ENCODE measurements around the gene CDS1. TPM values are rescaled to one million over a fixed set of nuclear protein-coding genes. Genes with fewer than 3 reads are reported as not detected.

The CDS1 gene
- total RNA-seq, 1 experiment from 2014 or later: 16.1 TPM

DNA sequence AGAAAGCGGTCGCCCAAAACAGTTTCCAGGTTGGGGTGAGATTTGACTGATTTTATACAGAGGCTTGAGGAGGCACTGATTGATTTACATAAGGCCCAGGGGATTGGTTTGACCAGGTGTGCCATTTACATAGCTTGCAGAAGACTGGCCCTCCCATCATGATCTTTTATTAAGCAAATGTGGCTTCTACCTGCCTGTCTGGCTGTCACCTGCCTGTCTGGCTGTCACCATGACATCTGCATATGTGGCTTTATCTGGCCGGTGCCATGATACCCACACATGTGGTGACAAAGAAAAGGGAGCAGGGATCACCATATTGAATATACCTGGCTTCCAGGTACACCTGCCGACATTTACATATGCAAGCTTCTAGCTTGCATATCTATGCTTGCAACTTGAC lies 17.0 kb upstream of the CDS1 start:
- Histone ChIP-seq H3K4me1 (ENCODE audit: control insufficient read depth, insufficient read depth, low read length) (no peaks in the 10 kb centered on the region; the same call in 1 of the 2 replicates), H3K4me3 (ENCODE audit: low read depth in 2 of 2, low read length in 2 of 2) (no peak overlapping the region), H3K36me3 (ENCODE audit: control insufficient read depth, insufficient read depth, low read length) (no peaks in the 10 kb centered on the region), H3K9me3 (ENCODE audit: control insufficient read depth, insufficient read depth, low read depth, low read length) (no peaks in the 10 kb centered on the region), H3K27ac (ENCODE audit: low read length) (no peak overlapping the region), H3K27me3 (ENCODE audit: control insufficient read depth, insufficient read depth, low read length) (no peaks in the 10 kb centered on the region; the same call in 1 of the 2 replicates)
- ATAC-seq (no peak), DNase-seq (ENCODE audit: low read depth, low spot score) (no peak)
- ChIA-PET POLR2A (no interaction called here), CTCF (no interaction called here)
- TF ChIP-seq SIN3A (IDR thresholded peaks at IDR 0.05; ENCODE audit: borderline replicate concordance, insufficient read depth, low read depth, low read length): no peak
- TF ChIP-seq POLR2AphosphoS5 (IDR thresholded peaks at IDR 0.05; ENCODE audit: low read depth, low read length): no peak
- TF ChIP-seq CTCF (IDR thresholded peaks at IDR 0.05): no peak
- TF ChIP-seq TCF7L2 (IDR thresholded peaks at IDR 0.05; ENCODE audit: low read depth, low read length): no peak
- TF ChIP-seq, protein P1, sequence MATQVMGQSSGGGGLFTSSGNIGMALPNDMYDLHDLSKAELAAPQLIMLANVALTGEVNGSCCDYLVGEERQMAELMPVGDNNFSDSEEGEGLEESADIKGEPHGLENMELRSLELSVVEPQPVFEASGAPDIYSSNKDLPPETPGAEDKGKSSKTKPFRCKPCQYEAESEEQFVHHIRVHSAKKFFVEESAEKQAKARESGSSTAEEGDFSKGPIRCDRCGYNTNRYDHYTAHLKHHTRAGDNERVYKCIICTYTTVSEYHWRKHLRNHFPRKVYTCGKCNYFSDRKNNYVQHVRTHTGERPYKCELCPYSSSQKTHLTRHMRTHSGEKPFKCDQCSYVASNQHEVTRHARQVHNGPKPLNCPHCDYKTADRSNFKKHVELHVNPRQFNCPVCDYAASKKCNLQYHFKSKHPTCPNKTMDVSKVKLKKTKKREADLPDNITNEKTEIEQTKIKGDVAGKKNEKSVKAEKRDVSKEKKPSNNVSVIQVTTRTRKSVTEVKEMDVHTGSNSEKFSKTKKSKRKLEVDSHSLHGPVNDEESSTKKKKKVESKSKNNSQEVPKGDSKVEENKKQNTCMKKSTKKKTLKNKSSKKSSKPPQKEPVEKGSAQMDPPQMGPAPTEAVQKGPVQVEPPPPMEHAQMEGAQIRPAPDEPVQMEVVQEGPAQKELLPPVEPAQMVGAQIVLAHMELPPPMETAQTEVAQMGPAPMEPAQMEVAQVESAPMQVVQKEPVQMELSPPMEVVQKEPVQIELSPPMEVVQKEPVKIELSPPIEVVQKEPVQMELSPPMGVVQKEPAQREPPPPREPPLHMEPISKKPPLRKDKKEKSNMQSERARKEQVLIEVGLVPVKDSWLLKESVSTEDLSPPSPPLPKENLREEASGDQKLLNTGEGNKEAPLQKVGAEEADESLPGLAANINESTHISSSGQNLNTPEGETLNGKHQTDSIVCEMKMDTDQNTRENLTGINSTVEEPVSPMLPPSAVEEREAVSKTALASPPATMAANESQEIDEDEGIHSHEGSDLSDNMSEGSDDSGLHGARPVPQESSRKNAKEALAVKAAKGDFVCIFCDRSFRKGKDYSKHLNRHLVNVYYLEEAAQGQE (IDR thresholded peaks at IDR 0.05; ENCODE audit: insufficient read depth in 1 of 2, low read depth in 2 of 2, low read length in 1 of 2): no peak
- intact Hi-C loops (cut with micrococcal nuclease; ENCODE audit: unreplicated experiment): no loop called here
- no TSS peak for BruUV-seq (replicated peaks)
- in situ Hi-C loops (cut with HindIII; ENCODE audit: low pct_unique_long_range_greater_than_20kb, low sequenced_read_pairs): no loop called here

DNA sequence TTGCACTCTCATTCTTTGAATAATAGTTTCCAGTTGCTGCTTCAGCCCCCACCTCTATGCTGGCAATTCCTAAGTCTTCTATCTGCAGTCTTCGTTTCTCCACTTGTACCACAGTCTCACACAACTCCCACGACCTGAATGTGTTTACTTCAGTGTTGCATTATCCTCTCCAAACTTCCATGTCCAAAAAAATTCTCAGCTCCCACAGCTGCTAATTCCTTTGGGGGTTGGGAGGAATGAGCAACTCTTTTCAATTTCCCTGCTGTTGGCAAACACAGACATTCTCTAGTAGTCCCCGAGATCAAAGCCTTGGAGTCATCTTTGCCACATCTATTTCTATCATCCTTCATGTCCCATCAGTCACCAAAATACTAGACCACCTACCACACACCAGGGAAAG lies 14.4 kb upstream of the CDS1 start:
- H3K4me1 ChIP-seq (ENCODE audit: control insufficient read depth, insufficient read depth, low read length): no peaks in the 10 kb centered on the region; the same call in 1 of the 2 replicates
- no peaks in the 10 kb centered on the region for H3K9me3 ChIP-seq (ENCODE audit: control insufficient read depth, insufficient read depth, low read depth, low read length)
- ChIA-PET CTCF (no interaction called here), POLR2A (no interaction called here)
- in situ Hi-C loops (cut with HindIII; ENCODE audit: low pct_unique_long_range_greater_than_20kb, low sequenced_read_pairs): no loop called here
- no peak overlapping the region for H3K27ac ChIP-seq (ENCODE audit: low read length)
- BruUV-seq (replicated peaks): no TSS peak
- H3K36me3 ChIP-seq (ENCODE audit: control insufficient read depth, insufficient read depth, low read length): no peaks in the 10 kb centered on the region
- no peak overlapping the region for H3K4me3 ChIP-seq (ENCODE audit: low read depth in 2 of 2, low read length in 2 of 2)
- H3K27me3 ChIP-seq (ENCODE audit: control insufficient read depth, insufficient read depth, low read length): no peaks in the 10 kb centered on the region; the same call in 1 of the 2 replicates
- ATAC-seq (no peak), DNase-seq (ENCODE audit: low read depth, low spot score) (no peak)
- TF ChIP-seq, protein P1 (IDR thresholded peaks at IDR 0.05; ENCODE audit: insufficient read depth in 1 of 2, low read depth in 2 of 2, low read length in 1 of 2): no peak
- TF ChIP-seq POLR2AphosphoS5 (IDR thresholded peaks at IDR 0.05; ENCODE audit: low read depth, low read length) (no peak), CTCF (IDR thresholded peaks at IDR 0.05) (no peak), SIN3A (IDR thresholded peaks at IDR 0.05; ENCODE audit: borderline replicate concordance, insufficient read depth, low read depth, low read length) (no peak)
- intact Hi-C loops (cut with micrococcal nuclease; ENCODE audit: unreplicated experiment): no loop called here
